Astrocyte of the cerebellum (primary cell): ENCODE measurements around the gene ENGASE.

Experiments
- DNase-seq: peaks from one replicate; pipeline ENCODE4 v3.0.0-alpha.2; 2011; ENCODE audit warnings: low read depth
- H3K4me3 ChIP-seq: 2 replicates; pipeline ENCODE4 v1.5.1; 2011; ENCODE audit warnings: mild to moderate bottlenecking, low read depth, low read length, moderate library complexity
- CTCF ChIP-seq: IDR thresholded peaks from 2 replicates; pipeline ENCODE4 v1.5.1; 2012; ENCODE audit warnings: low read length, low read depth, moderate library complexity, mild to moderate bottlenecking; ENCODE audit errors: missing control alignments
- in situ Hi-C: cut with HindIII; loops from 2 replicates; pipeline ENCODE4 v1.10.0; 2017; ENCODE audit warnings: low sequenced_read_pairs

Gene ENGASE

DNA sequence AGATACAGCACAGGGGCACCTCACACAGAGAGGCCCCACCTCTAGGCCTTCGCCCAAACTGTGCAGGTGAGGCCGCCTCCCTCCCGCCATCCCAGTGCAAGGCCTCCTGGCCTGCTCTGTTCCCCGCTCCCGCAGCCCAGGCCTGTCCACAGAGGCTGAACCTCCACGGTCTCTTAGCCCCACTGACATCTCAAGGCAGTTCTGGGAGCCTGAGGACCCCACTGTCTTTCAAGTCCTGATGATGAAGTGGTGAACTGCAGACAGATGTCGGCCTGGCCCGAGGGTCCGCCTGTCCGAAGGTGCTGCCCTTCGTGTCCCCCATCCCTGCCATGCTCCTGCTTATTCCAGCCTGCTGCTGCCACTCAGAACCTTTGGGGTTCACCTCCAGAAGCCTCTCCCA is 32.3 kb downstream of the ENGASE start:
- H3K4me3 ChIP-seq, result no peak overlapping the region
- no peak for TF ChIP-seq CTCF
- in situ Hi-C loops, result no loop called here
- DNase-seq, result no peak

- no peak for DNase-seq
- in situ Hi-C loops, result no loop called here
- TF ChIP-seq CTCF, result no peak
- no peak overlapping the region for H3K4me3 ChIP-seq
These were observed 33.0 kb downstream of the ENGASE start for GRCh38 chr17:79107499-79108231.

DNA sequence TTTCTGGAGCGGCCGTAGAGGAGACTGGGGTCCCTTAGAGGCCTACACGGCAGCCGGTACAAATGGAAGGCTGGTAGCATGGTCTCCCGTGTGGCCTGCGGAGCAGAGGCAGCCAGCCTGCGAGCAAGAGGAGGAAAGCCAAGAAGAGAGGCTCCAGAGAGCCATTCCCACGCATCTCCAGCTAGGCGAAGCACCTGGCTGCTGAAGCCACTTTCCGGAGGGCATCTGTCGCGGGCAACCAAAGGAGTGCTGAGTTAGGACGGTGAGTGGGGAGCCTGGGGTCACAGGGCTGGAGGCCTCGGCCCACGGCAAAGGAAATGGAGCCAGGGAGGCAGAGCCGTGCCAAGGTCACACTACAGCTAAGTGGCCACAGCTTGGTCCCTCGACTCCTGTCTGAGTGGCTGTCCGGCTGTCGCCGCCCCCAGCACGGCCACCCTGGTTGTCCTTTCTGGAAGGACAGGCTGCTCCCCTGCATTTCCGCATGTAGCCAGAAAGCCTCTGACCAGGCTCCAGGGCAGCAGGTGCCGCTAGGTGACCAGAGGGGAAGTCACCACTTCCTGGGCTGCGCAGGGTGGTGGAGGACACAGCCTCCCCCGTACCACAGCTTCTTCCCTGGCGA is 33.7 kb downstream of the ENGASE start:
- DNase-seq, result no peak
- TF ChIP-seq CTCF, result no peak
- H3K4me3 ChIP-seq, result no peak overlapping the region
- in situ Hi-C loops, result no loop called here

GRCh38 chr17:79108870-79109269 is 34.2 kb downstream of the ENGASE start:
- DNase-seq, result no peak
- no peak overlapping the region for H3K4me3 ChIP-seq
- TF ChIP-seq CTCF, result no peak
- in situ Hi-C loops, result no loop called here

GRCh38 chr17:79109584-79109983 is 35.0 kb downstream of the ENGASE start:
- peak; percentile 29 for TF ChIP-seq CTCF
- no peak for DNase-seq
- no peak overlapping the region for H3K4me3 ChIP-seq
- in situ Hi-C loops, result no loop called here

- DNase-seq, result no peak
- TF ChIP-seq CTCF, result no peak
- in situ Hi-C loops, result no loop called here
- H3K4me3 ChIP-seq, result no peak overlapping the region
These were observed 36.5 kb downstream of the ENGASE start for GRCh38 chr17:79111097-79111496.
